HepG2 (cell line): ENCODE results near the gene ADGRD1. TPM values are rescaled to one million over a fixed set of nuclear protein-coding genes. Genes with fewer than 3 reads are reported as not detected.

Experiments
- BATF2 ChIP-seq: sonication (generic); formaldehyde crosslinking; IDR thresholded peaks from 2 replicates; pipeline ENCODE4 v1.8.0; 2022; ENCODE audit warnings: mild to moderate bottlenecking, missing genetic modification reagents, moderate library complexity
- CENPX ChIP-seq: sonication (generic); formaldehyde crosslinking; IDR thresholded peaks from 2 replicates; pipeline ENCODE4 v1.9.0; 2021; ENCODE audit warnings: mild to moderate bottlenecking, missing genetic modification reagents, moderate library complexity
- CHCHD3 ChIP-seq: sonication (generic); formaldehyde crosslinking; IDR thresholded peaks from 2 replicates; pipeline ENCODE4 v1.8.0; 2022; ENCODE audit warnings: mild to moderate bottlenecking, missing genetic modification reagents, moderate library complexity
- ERF ChIP-seq: IDR thresholded peaks from 2 replicates; pipeline ENCODE4 v1.6.1; 2018; ENCODE audit warnings: missing biosample characterization, missing genetic modification reagents
- EZH2 ChIP-seq: conservative IDR thresholded peaks from 2 replicates; pipeline ENCODE4 v1.6.1; 2012; ENCODE audit warnings: mild to moderate bottlenecking, low read depth, low read length, moderate library complexity
- GATA4 ChIP-seq: sonication (generic); IDR thresholded peaks from 2 replicates; pipeline ENCODE4 v1.6.1; 2016; ENCODE audit warnings: antibody characterized with exemption, low read depth, borderline replicate concordance
- HOXA7 ChIP-seq: sonication (generic); formaldehyde crosslinking; IDR thresholded peaks from 2 replicates; pipeline ENCODE4 v1.8.1; 2022; ENCODE audit warnings: mild to moderate bottlenecking, missing genetic modification reagents, moderate library complexity
- ISL2 ChIP-seq: sonication (generic); formaldehyde crosslinking; IDR thresholded peaks from 2 replicates; pipeline ENCODE4 v1.5.0; 2020; ENCODE audit warnings: missing genetic modification reagents
- PCBP2 ChIP-seq: fragments of 200-400 bp; formaldehyde crosslinking; optimal IDR thresholded peaks from 2 replicates; pipeline ENCODE3; 2018; ENCODE audit warnings: low read length, low read depth; ENCODE audit not compliant: poor library complexity, severe bottlenecking
- RFX5 ChIP-seq: IDR thresholded peaks from 2 replicates; pipeline ENCODE4 v1.6.1; 2011; ENCODE audit warnings: low read depth, low read length, improper control_type of control experiment
- SNRNP70 ChIP-seq: fragments of 200-400 bp; formaldehyde crosslinking; IDR thresholded peaks from 2 replicates; pipeline ENCODE4 v1.6.1; 2017; ENCODE audit warnings: mild to moderate bottlenecking, low read depth, low read length, moderate library complexity
- THAP8 ChIP-seq: sonication (generic); formaldehyde crosslinking; IDR thresholded peaks from 2 replicates; pipeline ENCODE4 v1.5.1; 2020; ENCODE audit warnings: missing genetic modification reagents, mild to moderate bottlenecking, borderline replicate concordance
- ZBTB26 ChIP-seq: IDR thresholded peaks from 2 replicates; pipeline ENCODE4 v1.6.1; 2016; ENCODE audit warnings: missing compliant biosample characterization, missing genetic modification reagents, borderline replicate concordance
- ZBTB7B ChIP-seq: sonication (generic); formaldehyde crosslinking; IDR thresholded peaks from 2 replicates; pipeline ENCODE4 v1.4.0; 2020; ENCODE audit warnings: missing genetic modification reagents
- ZNF205 ChIP-seq: IDR thresholded peaks from 2 replicates; pipeline ENCODE4 v1.6.1; 2018; ENCODE audit warnings: missing biosample characterization, missing genetic modification reagents
- ZNF343 ChIP-seq: sonication (generic); formaldehyde crosslinking; IDR thresholded peaks from 2 replicates; pipeline ENCODE4 v1.4.0; 2020; ENCODE audit warnings: mild to moderate bottlenecking, missing genetic modification reagents
- polyA plus RNA-seq, 8 experiments: library from polyadenylated mRNA; depleted of rRNA in 3 of 8; stranded (reverse) in 7 of 8; unstranded in 1 of 8; fragments of >200 nt; fragmentation: Illumina TruSeq in 4 of 8; extraction: Trizol in 4 of 8; gene quantifications; 2 replicates each; pipeline versions ENCODE4 v1.2.1 to v1.2.3, GENCODE V29; 2011 to 2016; ENCODE audit warnings: low read depth in 4 of 8, missing spikeins in 1 of 8, mixed read lengths in 1 of 8; ENCODE audit not compliant: insufficient read depth in 1 of 8
- total RNA-seq, 5 experiments: library from RNA; depleted of rRNA; stranded (reverse); fragments of >200 nt; fragmentation: Illumina TruSeq; extraction: Trizol; gene quantifications; 2 replicates each; pipeline ENCODE4 v1.2.3, GENCODE V29; 2016; ENCODE audit warnings: low read depth in 1 of 5
- TF ChIP-seq, protein P1 (sequence below): sonication (generic); formaldehyde crosslinking; IDR thresholded peaks from 2 replicates; pipeline ENCODE4 v1.4.0; 2020; ENCODE audit warnings: mild to moderate bottlenecking, missing genetic modification reagents
- TF ChIP-seq, protein P2 (sequence below): sonication (generic); formaldehyde crosslinking; IDR thresholded peaks from 2 replicates; pipeline ENCODE4 v1.9.0; 2022; ENCODE audit warnings: missing genetic modification reagents, mild to moderate bottlenecking, borderline replicate concordance
- TF ChIP-seq, protein P3 (sequence below): sonication (generic); formaldehyde crosslinking; IDR thresholded peaks from 2 replicates; pipeline ENCODE4 v1.4.0; 2020; ENCODE audit warnings: missing genetic modification reagents

The ADGRD1 gene
- total and polyA plus RNA-seq, 2 of the 13 experiments (the other 11 are each of a cell fraction or from before 2014, with no cell fraction given), result 0.46 to 12.4 TPM

DNA sequence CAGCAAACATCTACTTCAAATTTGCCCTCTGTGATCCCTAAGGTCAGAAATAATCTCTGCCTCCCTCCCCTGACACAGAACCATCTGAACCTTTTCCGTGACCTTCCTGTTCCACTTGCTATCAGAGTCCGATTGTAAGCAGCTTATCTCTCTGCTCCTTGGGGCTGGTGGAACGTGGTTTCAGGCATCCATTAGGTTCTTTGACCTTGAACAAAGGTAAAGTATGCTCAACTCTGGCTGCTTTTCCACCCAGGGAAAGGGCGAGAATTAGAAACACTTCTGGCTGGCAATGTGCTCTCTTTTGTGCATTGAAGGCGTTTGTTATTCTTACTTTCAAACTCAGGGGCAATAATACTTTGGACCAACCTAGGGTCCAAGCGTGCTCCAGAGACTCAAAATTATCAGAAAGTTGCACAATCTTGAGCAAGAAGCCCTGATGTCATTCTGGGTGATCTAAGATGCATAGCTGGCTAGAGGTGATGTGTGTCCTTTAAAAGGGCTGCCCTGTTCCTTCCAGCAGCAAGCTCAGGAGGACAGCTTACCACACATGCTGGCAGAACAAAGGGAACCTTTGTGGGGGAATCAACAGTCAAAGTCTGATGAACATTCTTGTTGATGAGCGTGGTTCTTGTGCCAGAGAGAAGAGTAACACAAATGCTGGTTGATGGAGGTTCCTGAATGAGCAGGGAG lies 29.8 kb downstream of the ADGRD1 start (continued):
- TF ChIP-seq PCBP2, result no peak
- no peak for TF ChIP-seq HOXA7 (CRISPR knock-in tag)
- TF ChIP-seq GATA4, result no peak; the same call in 1 of the 2 replicates
- TF ChIP-seq ISL2 (CRISPR knock-in tag), result 0 out of 2 replicates have a peak, but pooled peaks have one; percentile 10
- TF ChIP-seq THAP8, result no peak
- no peak for TF ChIP-seq CENPX (CRISPR knock-in tag)
- TF ChIP-seq EZH2, result no peak
- TF ChIP-seq SNRNP70, result no peak
- TF ChIP-seq ZBTB26 (CRISPR knock-in tag), result no peak
- TF ChIP-seq ZNF205 (CRISPR knock-in tag), result no peak
- 0 out of 2 replicates have a peak, but pooled peaks have one; percentile 23 for TF ChIP-seq ZBTB7B (CRISPR knock-in tag)
- TF ChIP-seq ZNF343 (CRISPR knock-in tag), result no peak
- TF ChIP-seq RFX5, result no peak
- TF ChIP-seq, protein P1, sequence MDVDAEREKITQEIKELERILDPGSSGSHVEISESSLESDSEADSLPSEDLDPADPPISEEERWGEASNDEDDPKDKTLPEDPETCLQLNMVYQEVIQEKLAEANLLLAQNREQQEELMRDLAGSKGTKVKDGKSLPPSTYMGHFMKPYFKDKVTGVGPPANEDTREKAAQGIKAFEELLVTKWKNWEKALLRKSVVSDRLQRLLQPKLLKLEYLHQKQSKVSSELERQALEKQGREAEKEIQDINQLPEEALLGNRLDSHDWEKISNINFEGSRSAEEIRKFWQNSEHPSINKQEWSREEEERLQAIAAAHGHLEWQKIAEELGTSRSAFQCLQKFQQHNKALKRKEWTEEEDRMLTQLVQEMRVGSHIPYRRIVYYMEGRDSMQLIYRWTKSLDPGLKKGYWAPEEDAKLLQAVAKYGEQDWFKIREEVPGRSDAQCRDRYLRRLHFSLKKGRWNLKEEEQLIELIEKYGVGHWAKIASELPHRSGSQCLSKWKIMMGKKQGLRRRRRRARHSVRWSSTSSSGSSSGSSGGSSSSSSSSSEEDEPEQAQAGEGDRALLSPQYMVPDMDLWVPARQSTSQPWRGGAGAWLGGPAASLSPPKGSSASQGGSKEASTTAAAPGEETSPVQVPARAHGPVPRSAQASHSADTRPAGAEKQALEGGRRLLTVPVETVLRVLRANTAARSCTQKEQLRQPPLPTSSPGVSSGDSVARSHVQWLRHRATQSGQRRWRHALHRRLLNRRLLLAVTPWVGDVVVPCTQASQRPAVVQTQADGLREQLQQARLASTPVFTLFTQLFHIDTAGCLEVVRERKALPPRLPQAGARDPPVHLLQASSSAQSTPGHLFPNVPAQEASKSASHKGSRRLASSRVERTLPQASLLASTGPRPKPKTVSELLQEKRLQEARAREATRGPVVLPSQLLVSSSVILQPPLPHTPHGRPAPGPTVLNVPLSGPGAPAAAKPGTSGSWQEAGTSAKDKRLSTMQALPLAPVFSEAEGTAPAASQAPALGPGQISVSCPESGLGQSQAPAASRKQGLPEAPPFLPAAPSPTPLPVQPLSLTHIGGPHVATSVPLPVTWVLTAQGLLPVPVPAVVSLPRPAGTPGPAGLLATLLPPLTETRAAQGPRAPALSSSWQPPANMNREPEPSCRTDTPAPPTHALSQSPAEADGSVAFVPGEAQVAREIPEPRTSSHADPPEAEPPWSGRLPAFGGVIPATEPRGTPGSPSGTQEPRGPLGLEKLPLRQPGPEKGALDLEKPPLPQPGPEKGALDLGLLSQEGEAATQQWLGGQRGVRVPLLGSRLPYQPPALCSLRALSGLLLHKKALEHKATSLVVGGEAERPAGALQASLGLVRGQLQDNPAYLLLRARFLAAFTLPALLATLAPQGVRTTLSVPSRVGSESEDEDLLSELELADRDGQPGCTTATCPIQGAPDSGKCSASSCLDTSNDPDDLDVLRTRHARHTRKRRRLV, result no peak
- TF ChIP-seq BATF2 (CRISPR knock-in tag), result no peak
- TF ChIP-seq, protein P2, sequence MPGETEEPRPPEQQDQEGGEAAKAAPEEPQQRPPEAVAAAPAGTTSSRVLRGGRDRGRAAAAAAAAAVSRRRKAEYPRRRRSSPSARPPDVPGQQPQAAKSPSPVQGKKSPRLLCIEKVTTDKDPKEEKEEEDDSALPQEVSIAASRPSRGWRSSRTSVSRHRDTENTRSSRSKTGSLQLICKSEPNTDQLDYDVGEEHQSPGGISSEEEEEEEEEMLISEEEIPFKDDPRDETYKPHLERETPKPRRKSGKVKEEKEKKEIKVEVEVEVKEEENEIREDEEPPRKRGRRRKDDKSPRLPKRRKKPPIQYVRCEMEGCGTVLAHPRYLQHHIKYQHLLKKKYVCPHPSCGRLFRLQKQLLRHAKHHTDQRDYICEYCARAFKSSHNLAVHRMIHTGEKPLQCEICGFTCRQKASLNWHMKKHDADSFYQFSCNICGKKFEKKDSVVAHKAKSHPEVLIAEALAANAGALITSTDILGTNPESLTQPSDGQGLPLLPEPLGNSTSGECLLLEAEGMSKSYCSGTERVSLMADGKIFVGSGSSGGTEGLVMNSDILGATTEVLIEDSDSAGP (CRISPR knock-in tag), result no peak
- TF ChIP-seq, protein P3, sequence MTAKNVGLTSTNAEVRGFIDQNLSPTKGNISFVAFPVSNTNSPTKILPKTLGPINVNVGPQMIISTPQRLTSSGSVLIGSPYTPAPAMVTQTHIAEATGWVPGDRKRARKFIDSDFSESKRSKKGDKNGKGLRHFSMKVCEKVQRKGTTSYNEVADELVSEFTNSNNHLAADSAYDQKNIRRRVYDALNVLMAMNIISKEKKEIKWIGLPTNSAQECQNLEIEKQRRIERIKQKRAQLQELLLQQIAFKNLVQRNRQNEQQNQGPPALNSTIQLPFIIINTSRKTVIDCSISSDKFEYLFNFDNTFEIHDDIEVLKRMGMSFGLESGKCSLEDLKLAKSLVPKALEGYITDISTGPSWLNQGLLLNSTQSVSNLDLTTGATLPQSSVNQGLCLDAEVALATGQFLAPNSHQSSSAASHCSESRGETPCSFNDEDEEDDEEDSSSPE (CRISPR knock-in tag), result no peak
- no peak; the same call in 1 of the 2 replicates for TF ChIP-seq ERF (CRISPR knock-in tag)
- TF ChIP-seq CHCHD3 (CRISPR knock-in tag), result no peak
